ENCODE measurements around the gene LRRC46.

- TF ChIP-seq ESRRA (CRISPR knock-in tag; IDR thresholded peaks at IDR 0.05; ENCODE audit: borderline replicate concordance): no peak
- TF ChIP-seq MAX (CRISPR knock-in tag; IDR thresholded peaks at IDR 0.05): no peak
- no peak for TF ChIP-seq FOXK1 (CRISPR knock-in tag; IDR thresholded peaks at IDR 0.05)
- TF ChIP-seq ZNF121 (CRISPR knock-in tag; IDR thresholded peaks at IDR 0.05): no peak
- no peak for TF ChIP-seq NFE2L1 (CRISPR knock-in tag; IDR thresholded peaks at IDR 0.05)
- no peak for TF ChIP-seq ETV6 (CRISPR knock-in tag; IDR thresholded peaks at IDR 0.05)
- TF ChIP-seq GABPB1 (CRISPR knock-in tag; IDR thresholded peaks at IDR 0.05): no peak
These were observed 8.7 kb downstream of the LRRC46 start for GRCh38 chr17:47840001-47840741.
